Skeletal muscle tissue (tissue), 4 donors: Measurements from ENCODE around the gene IFNA2. TPM values are rescaled to one million over a fixed set of nuclear protein-coding genes. Genes with fewer than 3 reads are reported as not detected.

Experiments used
- H3K27ac ChIP-seq: one replicate; pipeline ENCODE4 v1.7.0; 2013; ENCODE audit warnings: mild to moderate bottlenecking, low read depth, low read length, inconsistent platforms
- H3K27me3 ChIP-seq, 3 donors: one replicate each; pipeline ENCODE4 v1.7.0; 2013; ENCODE audit warnings: low read length in 3 of 3; ENCODE audit not compliant: control insufficient read depth in 3 of 3, insufficient read depth in 3 of 3
- H3K36me3 ChIP-seq, 3 donors: one replicate each; pipeline ENCODE4 v1.7.0; 2013; ENCODE audit warnings: low read length in 3 of 3; ENCODE audit not compliant: control insufficient read depth in 3 of 3, insufficient read depth in 3 of 3
- H3K4me1 ChIP-seq, 3 donors: one replicate each; pipeline ENCODE4 v1.7.0; 2013; ENCODE audit warnings: low read length in 3 of 3, mild to moderate bottlenecking in 3 of 3; ENCODE audit not compliant: control insufficient read depth in 3 of 3, insufficient read depth in 3 of 3
- H3K4me3 ChIP-seq, 3 donors: one replicate each; pipeline ENCODE4 v1.7.0; 2013; ENCODE audit warnings: low read length in 3 of 3
- H3K9ac ChIP-seq, 3 donors: one replicate each; pipeline ENCODE4 v1.7.0; 2013; ENCODE audit warnings: low read length in 3 of 3, mild to moderate bottlenecking in 3 of 3, moderate library complexity in 2 of 3, low read depth in 1 of 3
- H3K9me3 ChIP-seq, 3 donors: one replicate each; pipeline ENCODE4 v1.7.0; 2013; ENCODE audit warnings: low read length in 3 of 3; ENCODE audit not compliant: control insufficient read depth in 3 of 3
- total RNA-seq: library from RNA; depleted of rRNA; stranded (reverse); fragments of >200 nt; gene quantifications from one replicate; pipeline ENCODE4 v1.2.3, GENCODE V29; 2014
- donor health status: Osteomylitis.

Gene IFNA2
- total RNA-seq, 1 donor from 2014 or later: not detected

DNA sequence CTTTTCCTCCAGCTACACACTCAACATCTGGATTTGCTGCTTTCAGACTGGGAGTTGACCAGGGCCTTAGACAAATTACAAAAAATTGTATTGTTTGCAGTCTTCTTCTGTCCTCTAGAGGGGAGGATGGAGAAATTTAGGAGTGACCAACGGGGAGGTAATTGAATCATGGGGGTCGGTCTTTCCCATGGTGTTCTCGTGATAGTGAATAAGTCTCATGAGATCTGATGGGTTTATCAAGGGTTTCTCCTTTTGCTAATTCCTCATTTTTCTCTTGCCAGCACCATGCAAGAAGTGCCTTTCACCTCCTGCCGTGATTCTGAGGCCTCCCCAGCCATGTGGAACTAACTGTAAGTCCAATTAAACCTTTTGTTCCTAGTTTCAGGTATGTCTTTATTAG is 28.0 kb upstream of the IFNA2 start:
- Histone ChIP-seq H3K4me1 (no peaks in the 10 kb centered on the region), H3K4me3 (no peak overlapping the region), H3K27ac (no peak overlapping the region), H3K27me3 (peaks cover 4 to 6% (median 5%) of the 10 kb centered on the region in 3 donors), H3K9ac (no peak overlapping the region), H3K36me3 (no peaks in the 10 kb centered on the region), H3K9me3 (no peaks in the 10 kb centered on the region)

DNA sequence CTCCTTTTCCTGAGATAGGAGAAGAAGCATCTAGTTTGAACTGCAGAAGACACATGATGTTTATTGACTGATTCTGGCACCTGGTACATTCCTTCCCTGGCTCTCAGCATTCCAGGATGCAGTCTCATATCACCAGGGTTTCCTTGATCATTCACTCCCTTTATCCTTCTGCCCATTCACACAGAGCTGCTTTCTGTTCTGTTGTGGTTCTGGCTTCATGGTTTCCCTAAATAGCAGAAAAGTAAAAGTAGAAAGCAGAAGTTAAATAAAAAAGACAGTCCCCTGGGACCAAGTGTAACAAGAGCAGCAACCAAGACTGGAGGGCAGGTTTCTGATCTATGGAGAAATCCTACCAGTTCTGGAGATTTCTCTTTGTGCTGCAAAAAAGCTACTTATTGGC is 26.9 kb upstream of the IFNA2 start:
- Histone ChIP-seq H3K9ac (no peak overlapping the region), H3K4me3 (no peak overlapping the region), H3K4me1 (no peaks in the 10 kb centered on the region), H3K27me3 (peaks cover 4 to 6% (median 5%) of the 10 kb centered on the region in 3 donors), H3K9me3 (no peaks in the 10 kb centered on the region), H3K36me3 (no peaks in the 10 kb centered on the region), H3K27ac (no peak overlapping the region)

GRCh38 chr9:21408817-21409216 is 23.6 kb upstream of the IFNA2 start, which contains the start of gene IFNA8:
TSS of gene IFNA8 (plus strand) at chr9:21409117. CDS start at chr9:21409177, 60 bp downstream.
- no peak within 1 kb of the TSS for H3K27ac ChIP-seq
- H3K4me3 ChIP-seq: no peak within 1 kb of the TSS
- no peaks in the 10 kb centered on the region for H3K9me3 ChIP-seq
- peaks cover 1 to 6% (median 3%) of the 10 kb centered on the region in 3 donors for H3K27me3 ChIP-seq
- H3K9ac ChIP-seq: no peak within 1 kb of the TSS
- no peaks in the 10 kb centered on the region for H3K4me1 ChIP-seq
- H3K36me3 ChIP-seq: no peaks in the 10 kb centered on the region

DNA sequence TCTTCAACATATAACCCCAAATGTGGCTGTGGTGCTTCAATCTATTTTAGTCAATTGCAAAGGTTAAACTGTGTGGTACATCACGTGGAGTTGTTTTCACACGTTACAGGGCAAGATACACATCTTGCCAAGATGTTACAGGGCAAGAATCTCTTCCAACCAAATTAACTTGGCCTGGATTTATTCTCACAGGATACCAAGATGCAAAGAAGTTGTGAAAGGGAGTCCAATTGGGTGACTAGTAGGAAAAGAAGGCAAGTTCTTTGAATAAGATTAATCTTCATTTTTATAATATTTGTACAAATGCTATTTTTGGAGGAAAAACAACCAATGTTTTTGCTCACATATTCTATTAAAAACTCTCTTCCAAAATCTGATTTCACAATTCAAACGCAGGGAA is 18.9 kb upstream of the IFNA2 start:
- H3K36me3 ChIP-seq: no peaks in the 10 kb centered on the region
- no peak overlapping the region for H3K4me3 ChIP-seq
- no peaks in the 10 kb centered on the region for H3K9me3 ChIP-seq
- H3K9ac ChIP-seq: no peak overlapping the region
- peaks cover 9 to 12% (median 11%) of the 10 kb centered on the region in 3 donors for H3K27me3 ChIP-seq
- no peak overlapping the region for H3K27ac ChIP-seq
- H3K4me1 ChIP-seq: peaks cover 6 to 10% (median 8%) of the 10 kb centered on the region in 3 donors

DNA sequence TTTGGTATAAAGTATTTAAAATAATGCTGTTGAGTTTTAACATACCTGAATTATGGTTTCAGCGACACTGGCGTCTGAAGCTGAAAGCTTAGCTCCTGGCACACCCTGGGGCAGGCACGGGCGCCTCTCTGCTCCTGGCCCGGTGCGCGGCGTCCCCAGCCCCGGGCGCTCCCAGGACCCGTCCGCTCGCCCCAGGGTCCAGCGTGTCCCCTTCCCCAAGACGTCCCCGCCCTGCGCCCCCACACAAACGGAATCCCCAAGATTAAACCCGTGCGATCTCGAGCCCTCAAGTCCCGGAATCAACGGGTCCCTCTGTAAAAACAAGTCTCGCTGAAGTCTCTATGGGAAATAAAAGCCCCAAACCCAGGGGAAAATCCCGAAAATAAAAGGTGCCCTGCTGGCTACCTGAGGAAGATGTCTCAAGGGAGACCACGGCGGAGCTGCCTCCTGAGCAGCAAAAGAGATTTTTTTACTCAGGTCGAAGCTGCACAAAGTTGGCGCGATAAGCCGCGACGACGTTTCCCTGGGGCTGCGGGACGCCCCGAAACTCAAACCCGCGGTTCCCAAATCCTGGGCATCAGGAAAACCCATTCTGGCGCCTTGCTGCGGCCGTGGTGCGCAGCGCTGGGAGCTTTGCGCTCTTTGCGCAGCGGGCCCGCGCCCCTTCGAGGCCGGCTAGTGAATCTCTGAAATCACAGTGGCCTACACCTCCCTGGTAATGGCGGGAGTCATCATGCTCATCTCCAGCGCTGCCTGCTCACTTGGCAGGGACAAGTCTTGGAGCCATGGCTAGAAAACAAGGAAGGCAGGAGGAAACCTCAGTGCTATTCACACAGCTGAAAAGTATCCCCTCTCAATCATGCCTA is 17.4 kb upstream of the IFNA2 start:
- Histone ChIP-seq H3K36me3 (no peaks in the 10 kb centered on the region), H3K9me3 (no peaks in the 10 kb centered on the region), H3K9ac (peak overlapping the region in 2 of 3 donors; percentile 48 to 50), H3K4me1 (peaks cover 6 to 10% (median 8%) of the 10 kb centered on the region in 3 donors), H3K27ac (no peak overlapping the region), H3K27me3 (peaks cover 9 to 13% (median 12%) of the 10 kb centered on the region in 3 donors), H3K4me3 (peak overlapping the region; percentile 49 to 67 (median 62))

- Histone ChIP-seq H3K9ac (no peak overlapping the region), H3K27me3 (peaks cover 14 to 17% (median 15%) of the 10 kb centered on the region in 3 donors), H3K9me3 (no peaks in the 10 kb centered on the region)
Measured at GRCh38 chr9:21399956-21400355, 14.8 kb upstream of the IFNA2 start.

GRCh38 chr9:21398955-21399489 is 13.8 kb upstream of the IFNA2 start:
- H3K4me3 ChIP-seq: no peak overlapping the region
- peaks cover 10 to 13% (median 12%) of the 10 kb centered on the region in 3 donors for H3K4me1 ChIP-seq
- no peaks in the 10 kb centered on the region for H3K9me3 ChIP-seq
- peaks cover 14 to 17% (median 16%) of the 10 kb centered on the region in 3 donors for H3K27me3 ChIP-seq
- no peak overlapping the region for H3K27ac ChIP-seq
- no peaks in the 10 kb centered on the region for H3K36me3 ChIP-seq
- H3K9ac ChIP-seq: no peak overlapping the region

More at GRCh38 chr9:21399956-21400355, 14.8 kb upstream of the IFNA2 start:
- Histone ChIP-seq H3K4me3 (no peak overlapping the region), H3K36me3 (no peaks in the 10 kb centered on the region), H3K27ac (no peak overlapping the region), H3K4me1 (peaks cover 10 to 13% (median 12%) of the 10 kb centered on the region in 3 donors)

GRCh38 chr9:21395778-21396717 is 10.8 kb upstream of the IFNA2 start:
- Histone ChIP-seq H3K9me3 (no peaks in the 10 kb centered on the region), H3K4me3 (peak overlapping the region; percentile 54 to 69 (median 64)), H3K9ac (peak overlapping the region; percentile 13 to 73 (median 48)), H3K27me3 (peaks cover 6 to 17% (median 14%) of the 10 kb centered on the region in 3 donors), H3K36me3 (no peaks in the 10 kb centered on the region), H3K27ac (no peak overlapping the region), H3K4me1 (peaks cover 3 to 4% (median 4%) of the 10 kb centered on the region in 3 donors)

DNA sequence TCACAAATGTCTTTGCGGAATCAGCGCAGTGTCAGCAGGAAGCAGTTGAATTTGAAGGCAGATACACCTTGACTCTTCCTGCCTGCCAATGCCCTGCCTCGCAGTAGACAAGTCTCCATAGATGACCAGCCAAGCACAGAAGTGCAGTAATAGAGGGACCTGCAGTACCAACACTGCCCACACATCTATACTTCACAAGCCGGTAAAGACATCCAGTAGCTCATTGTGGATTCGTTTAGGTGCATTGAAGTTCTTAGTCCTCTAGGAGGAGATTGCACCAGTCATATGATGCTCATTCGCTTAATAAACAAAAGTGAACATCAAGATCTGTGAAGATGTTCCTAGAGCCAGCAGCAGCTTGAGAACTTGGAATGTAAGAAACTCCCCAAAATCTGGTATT is 7.1 kb upstream of the IFNA2 start:
- no peaks in the 10 kb centered on the region for H3K9me3 ChIP-seq
- peaks cover 10 to 19% (median 14%) of the 10 kb centered on the region in 3 donors for H3K27me3 ChIP-seq
- no peak overlapping the region for H3K27ac ChIP-seq
- no peak overlapping the region for H3K4me3 ChIP-seq
- peaks cover 3 to 4% (median 4%) of the 10 kb centered on the region in 3 donors for H3K4me1 ChIP-seq
- no peak overlapping the region for H3K9ac ChIP-seq
- no peaks in the 10 kb centered on the region for H3K36me3 ChIP-seq
